Activated CD4-positive, alpha-beta T cell treated with anti-CD3 and anti-CD28 coated beads, Interleukin-2, amount 50 U/mL, for 4 hours (primary cell): ENCODE measurements around the gene B3GNT2.
"Not testable (repeated sequence)": the region's sequence is repeated elsewhere in the genome, so short reads cannot be mapped to it uniquely, and the experiment has no call there.

Experiments used
- DNase-seq, 2 experiments: peaks; one replicate each; pipeline ENCODE4 v3.0.0-alpha.2; 2020

The B3GNT2 gene

DNA sequence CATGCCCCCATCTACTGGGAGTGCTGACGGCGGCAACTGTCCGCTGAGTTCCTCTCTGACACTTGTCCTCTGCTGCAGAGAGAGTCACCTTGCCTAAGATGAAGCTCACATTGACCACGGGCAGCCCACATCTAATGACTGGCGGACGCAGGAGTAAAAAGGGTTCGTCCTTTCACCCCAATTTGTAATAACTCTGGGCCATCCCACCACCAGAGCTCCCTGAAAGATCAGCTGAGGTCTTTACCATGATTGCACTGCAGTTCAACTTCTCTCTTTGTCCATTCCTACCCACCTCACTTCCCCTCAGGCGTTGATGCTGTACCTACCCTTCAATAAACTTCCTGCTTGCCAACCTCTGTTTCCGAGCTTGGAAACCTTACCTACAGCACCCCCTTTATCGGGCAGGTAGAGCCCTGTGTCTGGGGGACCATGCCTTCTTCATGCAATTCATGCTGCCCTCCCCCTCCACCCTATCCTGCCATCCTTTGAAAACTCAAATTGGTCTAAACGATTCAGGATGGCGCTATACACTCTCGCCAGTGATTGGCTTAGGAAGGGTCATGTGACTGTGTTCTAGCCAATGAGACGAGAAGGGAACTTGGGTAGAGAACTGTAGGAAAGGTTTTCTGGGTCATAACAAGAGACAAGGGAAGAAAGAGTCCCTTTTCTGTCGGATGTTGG is 10.3 kb upstream of the B3GNT2 start:
- DNase-seq = no peak

DNA sequence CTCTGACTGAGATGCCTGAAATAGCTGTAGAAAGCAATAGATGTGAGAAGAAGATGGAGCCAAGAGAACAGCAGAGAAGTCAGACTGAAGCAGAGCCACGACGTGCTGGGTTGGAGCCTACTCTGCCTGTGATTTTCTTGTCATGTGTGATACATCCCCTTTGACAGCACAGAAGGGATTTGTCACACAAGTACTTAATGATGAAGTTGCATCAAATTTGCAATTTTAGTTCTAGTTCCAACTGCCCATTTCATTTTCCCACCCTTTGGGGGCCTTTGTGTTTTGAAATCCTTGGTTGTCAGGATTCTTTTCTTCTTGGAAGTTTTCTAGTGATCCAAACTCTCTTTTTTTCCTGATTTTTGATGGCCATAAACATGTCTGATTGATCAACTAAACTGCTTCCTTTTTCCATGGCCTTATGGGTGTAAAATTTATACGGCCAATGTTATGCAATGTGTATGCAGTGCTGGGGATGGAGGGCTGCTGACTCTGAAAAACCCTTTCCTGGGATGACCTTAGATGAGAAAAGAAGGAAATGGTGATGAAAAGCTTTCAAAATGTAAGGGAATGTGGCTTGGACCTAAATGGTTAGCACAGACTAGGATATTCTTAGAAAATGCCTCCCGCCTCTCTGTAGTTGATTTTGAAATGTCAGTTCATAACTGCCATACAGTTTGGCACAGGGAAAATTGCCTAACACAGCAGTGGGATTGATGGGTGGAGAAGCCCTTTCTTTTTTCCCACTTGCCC is 9.6 kb upstream of the B3GNT2 start:
- DNase-seq = no peak

DNA sequence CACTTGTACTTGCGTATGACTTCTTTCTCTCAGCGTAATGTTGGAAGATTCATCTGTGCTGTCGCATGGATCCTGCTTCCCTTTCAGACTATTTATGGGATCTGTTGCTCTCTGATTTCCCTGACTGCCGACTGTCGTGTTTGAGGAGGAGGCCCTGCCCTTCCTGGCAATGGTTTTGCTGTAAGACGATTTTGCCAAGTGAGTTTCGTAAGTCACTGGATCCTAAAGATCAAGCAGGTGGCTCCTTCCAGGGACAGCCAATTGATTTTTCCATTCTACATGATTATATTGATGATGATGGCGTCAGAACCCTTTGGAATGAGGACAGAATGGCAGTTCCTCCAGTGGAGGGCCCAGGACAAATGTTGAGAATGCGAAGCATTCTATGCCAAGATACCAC is 8.7 kb upstream of the B3GNT2 start:
- DNase-seq = no peak

DNA sequence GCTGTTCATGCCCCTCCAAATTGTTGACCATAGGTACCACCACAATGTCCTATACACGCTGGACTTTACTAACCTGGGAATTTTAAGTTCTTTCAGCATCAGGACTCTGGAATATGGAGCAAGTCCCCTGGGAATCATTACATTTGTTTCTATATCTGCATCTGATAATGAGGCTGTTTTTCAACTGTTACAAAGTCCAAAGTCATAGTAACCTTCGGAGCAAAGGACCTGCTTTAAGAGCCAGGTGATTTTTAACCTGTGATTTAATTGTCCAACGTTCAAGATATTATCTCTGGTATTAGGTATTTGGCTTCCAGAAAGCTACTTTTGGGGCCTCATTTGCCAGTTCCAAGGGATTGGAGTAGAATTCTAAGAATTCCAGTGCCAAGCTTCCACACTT is 7.5 kb upstream of the B3GNT2 start:
- no peak for DNase-seq

DNA sequence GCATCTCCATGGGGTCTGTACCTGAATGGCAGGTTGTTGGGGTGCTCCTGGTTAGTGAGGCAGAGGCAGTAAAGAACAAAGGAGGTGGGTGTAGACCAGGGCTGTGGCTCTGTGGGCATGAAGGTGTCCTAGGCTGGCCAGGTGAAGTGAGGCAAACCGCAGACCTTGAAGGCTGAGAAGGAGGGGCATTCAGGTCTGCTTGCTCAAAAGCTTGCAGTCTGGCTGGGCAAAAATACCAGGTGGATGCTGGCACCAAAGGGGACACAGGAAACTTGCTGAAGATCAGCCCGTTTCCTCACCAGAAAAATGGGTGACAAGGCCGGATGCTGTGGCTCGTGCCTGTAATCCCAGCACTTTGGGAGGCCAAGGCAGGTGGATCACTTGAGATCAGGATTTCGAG is 6.7 kb upstream of the B3GNT2 start:
- no peak for DNase-seq

DNA sequence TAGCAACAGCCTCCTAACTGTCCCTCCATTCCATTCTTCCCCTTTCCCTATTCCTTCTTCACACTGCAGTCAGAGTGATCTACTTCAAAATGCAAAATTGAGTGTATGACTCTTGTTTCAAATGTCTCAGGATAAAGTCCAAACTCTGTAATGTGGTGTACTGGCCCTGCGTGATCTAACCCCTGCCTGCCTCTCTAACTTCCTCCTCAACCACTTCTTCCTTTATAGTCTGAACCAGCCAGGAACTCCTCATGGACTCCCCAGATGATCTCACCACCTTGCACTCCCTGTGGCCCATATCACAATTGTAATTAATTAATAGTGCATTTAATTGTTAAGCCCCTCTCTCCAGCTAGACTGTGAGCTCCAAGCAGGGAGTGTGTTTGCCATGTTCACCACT is 3.1 kb upstream of the B3GNT2 start:
- no peak for DNase-seq

DNA sequence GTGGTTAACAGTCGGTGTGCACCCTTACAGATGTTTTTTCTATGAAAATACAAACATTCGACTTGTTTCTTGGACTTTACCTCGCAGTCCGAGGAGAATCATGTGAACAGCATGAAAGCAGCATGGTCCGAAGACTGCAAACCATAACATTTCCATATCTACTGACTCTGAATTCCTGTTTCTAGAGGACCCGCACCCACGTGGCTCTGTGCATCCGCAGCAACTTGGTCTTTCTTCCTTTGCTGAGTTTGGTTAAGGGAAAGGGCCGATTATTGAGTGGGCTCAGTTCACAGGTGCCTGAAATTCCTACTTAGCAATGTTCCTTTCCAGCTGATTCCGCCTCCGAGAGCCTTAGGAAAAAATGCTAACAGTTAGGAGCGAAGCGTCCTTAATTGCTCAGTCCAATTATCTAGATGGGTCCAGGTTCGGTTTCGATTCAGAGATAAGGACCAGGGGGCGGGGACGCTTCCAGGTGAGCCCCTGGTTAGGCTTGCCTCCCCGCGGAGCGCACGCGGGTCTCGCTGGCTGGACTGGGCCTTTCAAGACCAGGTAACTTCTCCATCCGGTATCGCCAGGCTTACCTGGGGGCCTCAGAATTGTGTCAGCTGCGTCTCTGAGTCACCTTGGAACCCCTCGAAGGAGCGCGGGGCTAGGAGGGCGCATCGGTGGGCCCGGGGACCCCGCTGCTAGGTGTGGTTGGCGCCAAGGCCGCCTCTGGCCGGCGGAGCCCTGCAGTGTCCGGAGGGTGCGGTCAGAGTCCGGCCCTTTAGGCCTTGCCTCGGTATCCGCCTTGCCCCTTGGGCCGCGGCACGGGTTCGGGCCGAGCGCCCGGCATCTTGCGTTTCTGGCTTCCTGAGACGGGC is 1.1 kb upstream of the B3GNT2 start:
- no peak for DNase-seq

DNA sequence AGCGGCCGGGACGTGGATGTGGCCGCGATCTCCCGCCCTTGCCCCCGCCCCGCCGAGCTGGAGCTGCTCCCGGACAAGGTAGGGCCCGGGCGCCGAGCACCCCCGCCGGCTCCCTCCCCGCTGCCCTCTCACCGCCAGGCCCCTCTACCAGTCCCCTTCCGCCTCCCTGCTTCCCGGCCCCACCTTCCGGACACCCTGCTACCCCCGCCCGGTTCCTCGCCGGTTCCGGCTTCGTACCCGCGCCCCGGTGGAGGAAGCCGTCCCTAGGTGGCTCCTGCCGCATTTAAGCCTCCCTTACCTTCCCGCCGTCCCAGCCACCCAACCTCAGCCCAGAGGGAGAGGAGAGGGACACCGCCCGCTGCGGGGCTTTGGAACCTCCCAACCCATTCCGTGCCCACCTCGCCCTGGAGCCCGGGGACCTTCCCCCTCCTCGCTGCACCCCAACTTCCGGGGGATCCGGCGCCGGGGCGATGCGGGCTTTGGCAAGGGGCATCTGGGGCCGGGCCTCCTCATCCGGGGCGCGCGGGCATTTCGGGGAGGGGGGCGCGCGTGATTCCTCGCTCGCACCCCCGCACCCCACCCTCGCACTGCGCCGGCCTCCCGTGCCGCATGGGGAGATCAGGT is 475 bp downstream of the B3GNT2 start:
- peak; percentile 33 to 35 for DNase-seq

DNA sequence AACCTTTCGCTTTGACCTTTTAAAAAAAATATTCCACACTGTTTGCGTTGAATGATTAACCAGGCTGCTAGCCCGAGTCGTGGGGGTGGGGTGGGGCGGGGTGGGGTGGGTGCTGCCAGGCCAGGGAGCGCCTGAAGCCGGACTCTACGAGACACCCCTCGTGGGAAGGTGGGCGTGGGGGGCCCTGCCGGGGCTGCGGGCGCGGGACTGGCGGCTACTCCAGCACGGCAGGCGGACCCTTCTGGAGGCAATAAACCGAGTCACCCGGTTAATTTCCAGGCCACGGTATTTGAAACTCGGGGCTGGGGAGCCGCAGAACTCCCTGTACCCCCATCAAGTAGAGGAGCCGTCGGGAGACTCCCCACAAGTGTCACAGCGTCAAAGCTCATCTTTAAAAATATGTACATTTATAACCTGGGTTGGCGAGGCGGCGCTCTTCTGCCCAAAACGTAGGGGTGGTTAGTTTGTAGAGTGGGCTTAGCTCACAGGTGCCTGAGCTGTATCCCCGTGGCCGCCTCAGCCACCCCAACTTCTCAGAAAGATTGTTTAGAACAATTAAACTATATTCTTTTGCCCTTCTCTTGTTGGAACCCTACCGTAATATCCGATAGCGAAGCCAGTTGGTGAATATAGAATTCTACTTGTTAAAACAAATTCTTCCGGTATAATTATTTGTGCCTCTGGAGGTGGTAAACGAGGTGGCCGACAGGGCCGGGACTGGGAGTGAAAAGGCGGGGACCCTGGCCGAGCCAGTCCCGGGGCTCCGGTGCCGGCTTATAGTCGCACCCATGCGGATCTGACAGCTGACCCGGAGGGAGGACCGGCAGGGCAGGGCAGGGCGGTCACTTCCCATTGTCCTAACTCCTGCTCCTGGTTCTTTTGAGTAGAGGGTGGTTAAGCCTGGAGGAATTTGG is 1.4 kb downstream of the B3GNT2 start:
- DNase-seq = peak; percentile 28 to 38

DNA sequence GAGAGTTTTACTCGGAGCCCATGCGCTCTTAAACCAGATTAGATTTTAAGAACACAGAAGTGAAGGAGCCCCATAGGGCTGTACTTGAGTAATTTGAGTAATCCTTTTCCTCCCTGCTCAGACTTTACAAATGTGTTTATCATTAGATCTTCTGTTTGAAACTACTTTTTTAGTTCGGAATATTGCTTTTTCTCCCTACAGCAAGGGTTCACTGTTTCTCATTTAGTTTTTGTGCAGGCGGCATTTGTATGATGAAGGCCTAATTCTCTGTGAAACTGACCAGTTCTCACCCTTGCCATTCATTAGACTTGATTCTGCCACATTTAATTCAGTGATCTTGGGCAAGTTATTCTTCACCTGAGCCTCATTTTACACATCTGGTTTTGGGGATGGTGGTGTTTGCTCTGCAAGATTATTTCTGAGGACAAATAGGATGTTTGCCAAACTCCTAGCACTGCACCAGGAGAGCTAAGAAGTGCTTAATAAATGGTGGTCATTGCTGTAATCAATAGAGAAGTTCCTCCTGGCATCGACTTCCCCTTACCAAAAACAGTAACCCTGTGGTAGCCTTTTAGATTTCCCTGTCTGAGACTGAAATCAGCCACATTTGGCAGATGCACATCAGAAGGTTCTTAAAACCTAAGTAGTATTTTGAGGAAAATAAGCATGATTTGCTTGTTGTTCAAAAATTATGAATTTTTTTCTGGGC is 2.2 kb downstream of the B3GNT2 start:
- no peak for DNase-seq

DNA sequence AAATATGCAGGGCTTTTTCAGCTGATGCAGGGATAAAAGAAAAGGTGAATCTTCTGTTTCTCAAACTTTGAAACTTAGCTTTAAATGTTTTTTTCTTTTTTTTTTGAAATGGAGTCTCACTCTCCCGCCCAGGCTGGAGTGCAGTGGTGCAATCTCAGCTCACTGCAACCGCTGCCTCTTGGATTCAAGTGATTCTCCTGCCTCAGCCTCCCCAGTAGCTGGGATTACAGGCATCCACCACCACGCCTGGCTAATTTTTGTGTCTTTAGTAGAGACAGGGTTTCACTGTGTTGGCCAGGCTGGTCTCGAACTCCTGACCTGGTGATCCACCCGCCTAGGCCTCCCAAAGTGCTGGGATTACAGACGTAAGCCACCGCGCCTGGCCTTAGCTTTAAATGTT is 2.9 kb downstream of the B3GNT2 start:
- DNase-seq = not testable (repeated sequence)

DNA sequence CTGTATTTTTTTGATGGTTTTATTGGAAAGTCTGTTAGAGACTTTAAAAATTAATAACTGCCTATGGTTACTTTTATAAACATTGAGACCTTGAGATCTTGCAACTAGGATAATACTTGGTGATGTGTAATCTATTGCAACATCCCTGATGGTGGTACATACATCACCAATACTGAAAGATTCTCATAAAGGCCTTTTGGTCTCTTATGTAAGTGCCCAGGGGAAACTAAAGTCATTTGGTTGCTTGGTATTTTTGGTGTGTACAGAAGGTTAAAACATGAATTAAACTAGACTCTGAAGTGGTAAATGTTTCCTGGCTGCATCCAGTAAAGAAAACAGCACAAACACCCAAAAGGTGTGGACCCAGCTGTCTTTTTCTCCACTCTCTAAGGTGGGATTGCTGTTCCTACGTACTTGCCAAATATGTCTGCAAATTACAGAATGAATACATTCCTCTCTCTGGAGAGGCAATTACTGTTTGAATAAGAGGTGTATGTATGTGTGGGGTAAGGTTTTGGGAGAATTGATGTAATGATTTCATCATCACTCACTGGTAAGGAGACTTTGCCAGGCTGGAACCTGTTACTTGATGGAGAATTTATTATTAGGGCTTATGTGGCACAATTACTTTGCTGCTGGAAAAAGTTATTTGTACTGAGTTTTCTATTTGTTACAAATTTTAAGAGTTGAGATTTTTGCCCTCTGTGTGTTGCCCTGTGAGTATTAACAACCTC is 3.6 kb downstream of the B3GNT2 start:
- DNase-seq = no peak

DNA sequence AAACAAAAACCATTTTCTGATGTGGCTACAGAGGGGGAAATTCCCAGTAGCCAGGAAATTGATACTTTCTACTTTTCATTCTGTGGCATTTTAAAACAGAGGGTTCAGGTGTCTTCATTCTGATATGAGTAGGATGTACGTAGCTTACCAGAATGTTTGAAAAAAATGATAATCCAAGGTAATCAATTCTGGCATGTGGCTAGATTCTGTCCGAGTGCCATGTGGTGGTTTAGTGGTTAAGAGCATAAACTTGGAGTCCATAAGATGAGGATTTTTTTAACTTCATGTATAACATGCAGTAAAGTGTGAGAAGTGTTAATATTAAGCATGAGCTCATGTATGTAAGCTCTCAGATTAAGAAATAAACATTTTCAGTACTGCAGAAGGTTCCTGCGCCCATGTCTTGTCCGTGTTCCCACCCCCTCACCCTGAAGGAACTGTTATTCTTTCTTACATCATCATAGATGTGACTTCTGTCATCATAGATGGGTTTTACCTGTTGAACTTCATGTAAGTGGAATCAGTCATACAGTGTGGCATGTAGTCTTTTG is 4.5 kb downstream of the B3GNT2 start:
- DNase-seq = no peak

DNA sequence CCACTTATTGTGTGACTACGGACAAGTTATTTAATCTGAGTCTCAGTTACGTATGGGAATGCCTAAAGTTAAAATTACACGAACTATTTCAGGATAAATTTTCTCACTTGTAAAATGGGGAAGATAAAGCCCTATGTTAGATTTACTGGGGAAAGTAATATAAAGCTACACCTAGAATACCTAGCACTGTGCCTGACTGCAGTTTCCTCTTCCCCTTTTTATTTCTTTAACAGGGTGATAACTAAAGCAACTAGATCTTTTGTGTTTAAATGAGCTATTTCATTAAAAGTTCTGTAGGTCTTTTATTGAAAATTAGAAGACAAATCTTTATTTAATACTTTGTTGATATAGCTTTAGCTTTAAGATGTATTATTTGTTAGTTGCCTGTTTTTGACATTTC is 5.0 kb downstream of the B3GNT2 start:
- DNase-seq = no peak

DNA sequence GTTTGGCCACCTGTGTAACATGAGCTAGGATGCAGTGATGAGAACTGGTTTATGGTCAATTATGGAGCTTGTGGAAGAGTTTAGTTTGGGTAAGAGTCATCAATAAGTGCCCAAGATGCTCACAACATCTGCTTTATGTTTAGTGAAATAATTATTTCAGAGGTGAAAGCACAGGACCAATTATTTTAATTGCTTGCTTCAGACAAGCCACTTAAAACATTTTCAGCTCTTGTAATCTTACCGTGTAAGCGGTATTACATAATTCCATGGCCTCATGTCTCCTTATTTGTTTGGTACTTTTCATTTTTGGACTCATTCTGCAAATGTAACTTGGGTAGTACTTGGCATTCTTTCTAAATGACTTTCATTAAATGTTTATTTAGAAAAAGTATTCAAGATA is 5.4 kb downstream of the B3GNT2 start:
- DNase-seq = no peak

DNA sequence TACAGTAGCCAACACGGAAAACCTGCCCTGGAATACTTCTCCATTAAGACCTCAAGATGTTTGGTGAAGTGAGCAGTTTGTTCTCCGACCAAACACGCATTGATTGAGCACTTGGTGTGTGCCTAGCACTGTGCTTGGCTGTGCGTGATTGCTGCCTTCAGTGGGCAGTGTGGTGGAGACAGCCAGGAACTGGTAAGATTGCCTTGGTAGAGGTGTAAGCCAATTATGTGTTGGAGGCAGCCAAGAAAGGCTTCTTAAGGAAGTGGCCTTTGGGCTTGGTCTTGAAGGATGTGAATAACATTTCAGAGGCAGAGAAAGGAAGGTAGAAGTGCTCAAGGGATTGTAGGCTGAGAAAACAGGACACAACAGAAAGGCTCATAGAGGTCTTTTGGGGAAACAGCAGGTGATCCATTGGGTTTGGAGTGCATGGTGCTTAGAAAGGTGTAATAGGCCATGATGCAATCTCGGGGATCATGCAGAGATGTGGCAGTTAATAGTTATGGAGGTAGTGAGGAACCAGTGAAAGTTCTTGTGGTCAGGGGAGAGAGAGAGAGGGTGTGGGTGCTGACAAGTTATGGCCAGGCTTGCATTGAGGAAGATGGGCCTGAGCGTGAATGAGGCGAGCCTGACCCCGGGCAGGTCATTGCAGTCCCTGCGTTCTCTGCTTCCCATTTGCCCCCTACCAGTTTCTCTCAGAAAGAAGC is 6.3 kb downstream of the B3GNT2 start:
- DNase-seq = no peak

DNA sequence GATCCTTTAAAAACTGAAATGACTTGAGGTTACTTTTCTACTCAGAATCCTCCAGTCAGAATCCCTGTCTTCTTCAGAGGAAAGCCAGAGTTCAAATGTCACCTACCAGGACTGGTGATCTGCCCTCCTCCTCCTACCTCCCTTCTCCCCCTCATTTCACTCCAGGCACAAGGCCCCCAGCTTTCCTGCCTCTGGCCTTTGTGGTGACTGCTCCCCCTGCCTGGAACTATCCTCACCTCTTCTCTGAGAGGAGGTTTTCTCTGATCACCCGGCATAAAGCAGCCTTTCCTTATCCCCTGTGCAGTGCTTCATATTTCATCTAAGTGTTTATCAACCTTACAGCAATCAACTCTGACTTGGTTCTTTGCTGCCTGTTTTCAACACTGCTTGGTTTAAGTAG is 6.8 kb downstream of the B3GNT2 start:
- DNase-seq = no peak

DNA sequence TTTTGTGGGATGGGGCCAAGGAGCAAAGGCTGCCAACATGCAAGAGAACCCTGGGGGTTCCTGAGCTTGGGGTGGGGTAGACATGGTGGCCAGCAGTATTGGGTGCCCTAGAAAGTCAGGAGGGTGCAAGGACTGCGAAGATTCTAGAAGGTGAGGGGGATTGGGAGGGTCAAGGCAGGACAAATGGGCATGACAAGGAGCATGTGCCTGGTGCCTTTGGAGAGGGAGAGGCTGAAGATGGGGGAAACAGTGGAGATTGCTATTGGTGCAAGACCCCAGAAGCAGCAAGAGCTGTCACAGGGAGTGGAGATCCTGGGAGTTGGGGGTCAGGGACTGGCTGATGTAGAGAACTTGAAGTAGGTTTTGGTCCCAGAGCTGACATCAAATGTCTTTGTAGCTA is 7.5 kb downstream of the B3GNT2 start:
- no peak for DNase-seq

DNA sequence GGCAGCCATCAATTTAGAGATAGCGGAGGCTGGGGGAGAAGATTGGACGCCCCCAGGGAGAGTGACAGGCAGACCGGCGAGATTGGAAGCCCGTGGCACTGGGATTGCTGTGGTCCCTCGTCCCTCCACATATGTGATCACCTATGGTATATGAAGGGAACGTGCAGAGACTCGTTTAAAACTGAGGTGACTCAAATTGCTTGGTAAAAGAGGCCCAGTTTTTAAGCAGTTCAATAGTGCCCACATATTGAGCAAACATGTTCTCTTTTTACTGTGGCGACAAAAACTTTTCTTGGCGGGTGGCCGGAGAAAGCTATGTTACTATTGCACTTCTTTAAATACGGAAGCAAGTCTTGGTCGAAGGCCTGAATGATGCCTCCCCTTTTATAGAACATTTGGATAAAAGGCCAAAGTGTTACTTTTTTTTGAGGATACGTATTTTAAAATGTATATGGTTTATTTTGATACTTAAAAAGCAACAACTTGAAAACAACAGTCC is 9.1 kb downstream of the B3GNT2 start:
- no peak for DNase-seq

DNA sequence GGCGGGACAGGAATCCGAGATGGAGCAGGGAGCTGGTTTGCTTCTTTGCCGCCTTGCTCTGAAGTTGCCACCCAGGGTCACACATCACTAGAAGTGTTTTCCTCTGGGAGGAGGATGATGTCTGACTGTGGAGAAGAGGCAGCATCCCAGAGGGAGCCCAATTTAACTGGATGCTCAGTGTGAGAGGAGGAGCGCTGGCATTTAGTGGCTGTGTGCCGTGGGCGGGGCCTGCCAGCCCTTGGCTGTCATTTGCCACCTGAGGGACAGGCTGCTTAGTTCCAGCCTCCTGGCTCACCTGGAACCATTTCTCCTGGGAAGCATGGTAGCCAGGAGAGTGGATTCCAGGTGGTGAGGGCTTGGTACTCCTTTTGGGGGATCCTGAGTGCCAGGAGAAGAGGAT is 9.6 kb downstream of the B3GNT2 start:
- no peak for DNase-seq
